Measurements from ENCODE around the gene POU2F1. TPM values are rescaled to one million over a fixed set of nuclear protein-coding genes. Genes with fewer than 3 reads are reported as not detected.

The POU2F1 gene
- total RNA-seq, 1 experiment from 2014 or later: 25.3 TPM

DNA sequence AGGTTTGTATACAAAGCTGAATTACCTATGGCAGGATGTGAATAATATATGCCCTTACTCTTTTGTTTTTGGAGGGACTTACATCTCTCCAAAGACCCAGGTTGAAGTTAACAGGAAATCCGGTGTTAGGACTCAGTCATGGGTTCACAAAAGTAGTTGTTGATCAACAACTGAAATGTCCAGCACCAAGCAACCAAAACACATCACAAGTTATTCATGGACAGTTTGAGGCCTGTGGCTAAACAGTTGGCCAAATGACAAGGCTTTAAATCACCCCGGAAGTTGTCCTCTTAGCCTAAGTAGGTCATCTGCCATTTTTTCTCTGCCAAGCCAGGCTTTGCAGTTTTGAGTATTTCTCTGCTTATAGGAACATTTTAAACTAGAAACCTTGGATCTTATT lies 207.7 kb downstream of the POU2F1 start:
- TF ChIP-seq, protein P1, sequence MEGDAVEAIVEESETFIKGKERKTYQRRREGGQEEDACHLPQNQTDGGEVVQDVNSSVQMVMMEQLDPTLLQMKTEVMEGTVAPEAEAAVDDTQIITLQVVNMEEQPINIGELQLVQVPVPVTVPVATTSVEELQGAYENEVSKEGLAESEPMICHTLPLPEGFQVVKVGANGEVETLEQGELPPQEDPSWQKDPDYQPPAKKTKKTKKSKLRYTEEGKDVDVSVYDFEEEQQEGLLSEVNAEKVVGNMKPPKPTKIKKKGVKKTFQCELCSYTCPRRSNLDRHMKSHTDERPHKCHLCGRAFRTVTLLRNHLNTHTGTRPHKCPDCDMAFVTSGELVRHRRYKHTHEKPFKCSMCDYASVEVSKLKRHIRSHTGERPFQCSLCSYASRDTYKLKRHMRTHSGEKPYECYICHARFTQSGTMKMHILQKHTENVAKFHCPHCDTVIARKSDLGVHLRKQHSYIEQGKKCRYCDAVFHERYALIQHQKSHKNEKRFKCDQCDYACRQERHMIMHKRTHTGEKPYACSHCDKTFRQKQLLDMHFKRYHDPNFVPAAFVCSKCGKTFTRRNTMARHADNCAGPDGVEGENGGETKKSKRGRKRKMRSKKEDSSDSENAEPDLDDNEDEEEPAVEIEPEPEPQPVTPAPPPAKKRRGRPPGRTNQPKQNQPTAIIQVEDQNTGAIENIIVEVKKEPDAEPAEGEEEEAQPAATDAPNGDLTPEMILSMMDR (IDR thresholded peaks at IDR 0.05; ENCODE audit: unreplicated experiment): no peak
- CTCF ChIA-PET: no interaction called here
- DNase-seq: no peak
- H3K9me3 Mint-ChIP-seq (ENCODE audit: low read depth, unreplicated experiment): no peaks in the 10 kb centered on the region
- no peak overlapping the region for H3K27ac Mint-ChIP-seq (ENCODE audit: unreplicated experiment)
- H3K4me1 Mint-ChIP-seq (ENCODE audit: low read depth, unreplicated experiment): no peaks in the 10 kb centered on the region
- H3K4me3 Mint-ChIP-seq (ENCODE audit: low read depth, unreplicated experiment): no peak overlapping the region
- BruUV-seq (replicated peaks): no TSS peak
- H3K36me3 Mint-ChIP-seq (ENCODE audit: insufficient read depth, unreplicated experiment): no peaks in the 10 kb centered on the region
- no peaks in the 10 kb centered on the region for H3K27me3 Mint-ChIP-seq (ENCODE audit: unreplicated experiment)
- intact Hi-C loops (cut with micrococcal nuclease; ENCODE audit: unreplicated experiment): no loop called here

DNA sequence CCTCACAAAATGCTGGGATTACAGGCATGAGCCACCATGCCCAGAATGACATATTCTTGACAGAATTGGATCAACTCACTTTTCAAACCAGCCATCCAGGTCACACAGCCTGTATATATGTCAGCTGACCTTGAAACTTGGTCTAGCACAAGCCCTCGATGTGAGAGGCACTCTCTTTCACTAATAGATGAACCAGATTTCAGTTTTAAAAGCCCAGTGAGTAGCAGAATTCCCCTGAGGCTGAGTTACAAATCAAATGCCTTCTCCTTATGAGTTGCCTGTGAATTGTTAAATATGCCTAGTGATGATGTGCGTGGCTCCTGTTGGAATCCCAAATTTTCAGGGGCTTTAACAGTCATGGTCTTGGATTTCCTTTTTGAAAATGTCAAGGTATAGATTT lies 208.9 kb downstream of the POU2F1 start:
- H3K4me3 Mint-ChIP-seq (ENCODE audit: low read depth, unreplicated experiment): no peak overlapping the region
- CTCF ChIA-PET: no interaction called here
- H3K27me3 Mint-ChIP-seq (ENCODE audit: unreplicated experiment): no peaks in the 10 kb centered on the region
- no peaks in the 10 kb centered on the region for H3K9me3 Mint-ChIP-seq (ENCODE audit: low read depth, unreplicated experiment)
- H3K27ac Mint-ChIP-seq (ENCODE audit: unreplicated experiment): no peak overlapping the region
- intact Hi-C loops (cut with micrococcal nuclease; ENCODE audit: unreplicated experiment): loop anchor here (10.0 kb wide), 1 partner anchor 305 kb away; no protein-coding TSS in a partner anchor
- H3K4me1 Mint-ChIP-seq (ENCODE audit: low read depth, unreplicated experiment): no peaks in the 10 kb centered on the region
- DNase-seq: no peak
- BruUV-seq (replicated peaks): no TSS peak
- TF ChIP-seq, protein P1 (IDR thresholded peaks at IDR 0.05; ENCODE audit: unreplicated experiment): no peak
- H3K36me3 Mint-ChIP-seq (ENCODE audit: insufficient read depth, unreplicated experiment): no peaks in the 10 kb centered on the region

DNA sequence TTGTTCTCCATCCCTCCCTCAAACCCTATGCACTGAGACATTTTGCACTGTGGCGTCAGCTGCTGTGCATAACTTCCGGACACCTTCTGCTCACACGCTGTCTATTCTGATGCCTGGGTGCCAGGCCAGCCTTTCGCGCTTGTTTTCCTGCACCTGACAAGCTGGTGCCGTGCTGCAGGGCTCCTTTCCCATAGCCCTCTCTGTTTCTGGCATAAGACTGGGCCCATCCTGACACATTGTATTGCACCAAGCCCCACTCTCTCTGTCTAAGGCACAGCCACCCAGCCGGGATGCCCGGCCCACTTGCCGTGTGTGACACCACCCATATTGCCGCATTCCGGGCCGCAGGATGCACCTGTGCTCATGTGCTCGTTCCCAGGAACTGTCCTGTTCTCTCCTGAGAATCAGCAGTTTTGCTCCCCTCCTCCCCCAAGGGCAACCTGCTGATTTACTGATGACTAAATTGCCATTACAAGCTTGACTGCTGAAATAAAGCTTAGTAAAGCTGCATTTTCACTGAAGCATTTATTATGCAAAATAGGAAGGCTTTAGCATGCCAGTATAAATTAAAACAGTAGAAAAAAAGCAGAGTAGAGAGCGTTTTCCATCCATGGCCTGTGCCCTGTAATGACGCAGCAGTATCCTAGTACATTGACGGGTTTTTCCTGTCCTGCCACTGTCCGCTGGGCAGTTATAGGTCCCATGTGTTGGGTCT lies 209.6 kb downstream of the POU2F1 start:
- no TSS peak for BruUV-seq (replicated peaks)
- no peaks in the 10 kb centered on the region for H3K4me1 Mint-ChIP-seq (ENCODE audit: low read depth, unreplicated experiment)
- DNase-seq: no peak
- intact Hi-C loops (cut with micrococcal nuclease; ENCODE audit: unreplicated experiment): loop anchor here (10.0 kb wide), 1 partner anchor 305 kb away; no protein-coding TSS in a partner anchor
- TF ChIP-seq, protein P1 (IDR thresholded peaks at IDR 0.05; ENCODE audit: unreplicated experiment): no peak
- no peaks in the 10 kb centered on the region for H3K36me3 Mint-ChIP-seq (ENCODE audit: insufficient read depth, unreplicated experiment)
- CTCF ChIA-PET: no interaction called here
- no peaks in the 10 kb centered on the region for H3K27me3 Mint-ChIP-seq (ENCODE audit: unreplicated experiment)
- H3K9me3 Mint-ChIP-seq (ENCODE audit: low read depth, unreplicated experiment): no peaks in the 10 kb centered on the region
- no peak overlapping the region for H3K4me3 Mint-ChIP-seq (ENCODE audit: low read depth, unreplicated experiment)
- no peak overlapping the region for H3K27ac Mint-ChIP-seq (ENCODE audit: unreplicated experiment)

DNA sequence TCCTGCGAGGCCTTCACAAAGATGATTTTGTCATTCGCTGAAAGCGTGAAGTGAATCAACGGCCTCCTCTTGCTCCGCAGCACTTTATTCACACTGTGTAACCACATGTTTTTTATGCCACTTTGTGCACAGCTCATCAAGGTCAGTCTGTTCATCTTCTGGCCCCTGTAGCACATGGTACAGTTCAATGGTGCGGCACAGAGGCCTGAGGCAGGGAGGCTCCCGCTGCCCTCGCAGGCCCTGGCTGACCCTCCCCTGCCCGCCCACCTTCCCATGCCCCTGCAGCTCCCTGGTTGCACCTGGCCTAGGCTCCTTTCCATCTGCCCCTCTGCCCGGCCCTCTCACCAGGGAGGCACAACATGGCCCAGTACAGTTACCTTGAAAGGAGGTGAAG lies 210.2 kb downstream of the POU2F1 start:
- CTCF ChIA-PET: no interaction called here
- DNase-seq: no peak
- no peaks in the 10 kb centered on the region for H3K9me3 Mint-ChIP-seq (ENCODE audit: low read depth, unreplicated experiment)
- no peaks in the 10 kb centered on the region for H3K36me3 Mint-ChIP-seq (ENCODE audit: insufficient read depth, unreplicated experiment)
- no peaks in the 10 kb centered on the region for H3K27me3 Mint-ChIP-seq (ENCODE audit: unreplicated experiment)
- TF ChIP-seq, protein P1 (IDR thresholded peaks at IDR 0.05; ENCODE audit: unreplicated experiment): no peak
- intact Hi-C loops (cut with micrococcal nuclease; ENCODE audit: unreplicated experiment): loop anchor here (10.0 kb wide), 1 partner anchor 306 kb away; no protein-coding TSS in a partner anchor
- no peak overlapping the region for H3K27ac Mint-ChIP-seq (ENCODE audit: unreplicated experiment)
- H3K4me3 Mint-ChIP-seq (ENCODE audit: low read depth, unreplicated experiment): no peak overlapping the region
- BruUV-seq (replicated peaks): no TSS peak
- H3K4me1 Mint-ChIP-seq (ENCODE audit: low read depth, unreplicated experiment): no peaks in the 10 kb centered on the region
